ENCODE measurements around the gene SF3A2.

Gene SF3A2

DNA sequence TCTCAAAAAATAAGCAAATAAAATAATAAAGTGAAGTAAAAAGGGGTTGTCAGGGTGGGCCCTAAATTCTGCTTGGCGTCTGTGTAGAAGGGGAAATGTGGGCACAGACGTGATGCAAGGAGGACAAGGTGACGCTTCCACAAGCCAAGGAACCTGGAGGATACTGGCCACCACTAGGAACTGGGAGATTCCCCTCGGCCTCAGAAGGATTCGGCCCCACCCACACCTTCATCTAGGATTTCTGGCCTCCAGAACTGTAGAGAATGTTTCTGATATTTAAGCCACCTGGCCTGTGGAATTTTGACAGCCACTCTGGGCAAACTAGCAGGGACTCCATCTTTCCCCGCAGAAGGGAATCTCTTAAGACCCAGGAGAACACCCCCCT is 1.6 kb upstream of the SF3A2 start:
- Histone ChIP-seq H3K4me1 (ENCODE audit: control insufficient read depth, insufficient read depth, low read length) (peaks cover 4% of the 10 kb centered on the region; the same call in 1 of the 2 replicates), H3K9me3 (ENCODE audit: control insufficient read depth, insufficient read depth, low read depth, low read length) (no peaks in the 10 kb centered on the region), H3K36me3 (ENCODE audit: control insufficient read depth in 2 of 2, insufficient read depth in 1 of 2, low read length in 2 of 2) (peaks cover 4 to 47% of the 10 kb centered on the region in 2 experiments; a peak in 2 of 3 replicates), H3K27ac (ENCODE audit: extremely low read depth, low read depth, low read length) (peak overlapping the region; percentile 95), H3K4me3 (ENCODE audit: low read depth, low read length) (peak overlapping the region; percentile 84)
- CTCF ChIA-PET: interaction anchor here (0.6 to 2.4 kb wide), 4 partner anchors 15 to 157 kb away, joined by 3 to 12 read pairs (median 6); no protein-coding TSS in a partner anchor
- TF ChIP-seq ZNF335 (tag by site-specific recombination; conservative IDR thresholded peaks at IDR 0.05) (0 out of 2 replicates have a peak, but pooled peaks have one; percentile 14), MZF1 (tag by site-specific recombination; IDR thresholded peaks at IDR 0.05; ENCODE audit: borderline replicate concordance) (no peak)
- POLR2A ChIA-PET: interaction anchor here (1.6 kb wide), 2 partner anchors 15 to 39 kb away, joined by 4 to 7 read pairs; partner anchors contain the start of gene AMH

DNA sequence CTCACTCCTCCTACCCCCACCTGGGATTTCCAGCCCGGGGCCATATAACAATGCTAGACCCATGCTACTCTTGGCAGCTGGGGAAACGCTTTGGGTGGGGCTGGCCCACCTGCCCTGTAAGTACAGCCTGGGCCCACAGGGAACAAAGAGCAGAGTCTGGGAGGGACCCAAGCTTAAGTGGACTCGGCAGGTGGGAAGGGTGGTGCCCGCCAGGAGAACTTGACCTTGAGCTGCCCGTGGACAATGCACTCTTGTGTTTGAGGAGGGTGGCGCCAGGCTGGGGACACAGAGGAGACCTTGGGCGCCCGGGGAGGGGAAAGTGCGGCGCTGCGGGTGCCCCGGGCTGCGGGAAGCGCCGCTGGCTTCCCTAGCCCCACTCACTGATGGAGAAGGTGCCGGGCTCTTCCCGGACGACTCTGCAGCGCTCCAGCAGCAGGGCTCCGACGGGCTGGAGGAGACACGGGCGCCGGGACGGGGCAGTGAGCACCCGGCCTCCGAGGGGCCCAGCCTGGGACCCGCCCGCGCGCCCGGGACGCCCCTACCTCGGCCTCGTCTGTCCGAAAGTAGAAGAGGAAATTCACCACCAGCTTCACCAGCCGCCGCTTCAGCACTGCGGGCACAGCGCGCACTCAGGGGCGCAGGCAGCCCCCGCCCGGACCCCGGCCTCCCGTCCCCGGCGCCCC is 1.1 kb upstream of the SF3A2 start:
- H3K4me1 ChIP-seq (ENCODE audit: control insufficient read depth, insufficient read depth, low read length): peaks cover 4% of the 10 kb centered on the region; the same call in 1 of the 2 replicates
- ChIA-PET CTCF (interaction anchor here (0.5 to 2.4 kb wide), 19 partner anchors 9 to 1961 kb away, joined by 3 to 12 read pairs (median 4); no protein-coding TSS in a partner anchor), POLR2A (interaction anchor here (0.6 to 1.6 kb wide), 5 partner anchors 14 to 240 kb away, joined by 3 to 7 read pairs (median 4); partner anchors contain the start of genes AMH, GADD45B and TIMM13)
- H3K9me3 ChIP-seq (ENCODE audit: control insufficient read depth, insufficient read depth, low read depth, low read length): no peaks in the 10 kb centered on the region
- peak overlapping the region; percentile 95 for H3K27ac ChIP-seq (ENCODE audit: extremely low read depth, low read depth, low read length)
- peak overlapping the region; percentile 84 for H3K4me3 ChIP-seq (ENCODE audit: low read depth, low read length)
- H3K36me3 ChIP-seq (ENCODE audit: control insufficient read depth in 2 of 2, insufficient read depth in 1 of 2, low read length in 2 of 2): peaks cover 4 to 46% of the 10 kb centered on the region in 2 experiments; a peak in 2 of 3 replicates
- TF ChIP-seq ZNF335 (tag by site-specific recombination; conservative IDR thresholded peaks at IDR 0.05) (peak; percentile 29; the same call in 1 of the 2 replicates), ZNF544 (tag by site-specific recombination; IDR thresholded peaks at IDR 0.05) (no peak), ZNF366 (tag by site-specific recombination; conservative IDR thresholded peaks at IDR 0.05) (no peak), ZNF112 (tag by site-specific recombination; IDR thresholded peaks at IDR 0.05) (no peak), ZFP41 (tag by site-specific recombination; IDR thresholded peaks at IDR 0.05; ENCODE audit: borderline replicate concordance) (no peak), ZNF692 (tag by site-specific recombination; IDR thresholded peaks at IDR 0.05) (peak; percentile 90), SP2 (tag by site-specific recombination; IDR thresholded peaks at IDR 0.05) (0 out of 2 replicates have a peak, but pooled peaks have one; percentile 8), ZSCAN23 (tag by site-specific recombination; IDR thresholded peaks at IDR 0.05) (no peak), ZNF341 (tag by site-specific recombination; IDR thresholded peaks at IDR 0.05; ENCODE audit: low read depth) (peak; percentile 41; the same call in 1 of the 2 replicates), IKZF3 (tag by site-specific recombination; IDR thresholded peaks at IDR 0.05) (no peak), ZNF645 (tag by site-specific recombination; IDR thresholded peaks at IDR 0.05) (no peak), HOXD13 (CRISPR knock-in tag; IDR thresholded peaks at IDR 0.05; ENCODE audit: borderline replicate concordance) (no peak), ZNF701 (tag by site-specific recombination; IDR thresholded peaks at IDR 0.05) (no peak), ZNF211 (tag by site-specific recombination; IDR thresholded peaks at IDR 0.05; ENCODE audit: low read depth) (no peak), ZNF221 (tag by site-specific recombination; IDR thresholded peaks at IDR 0.05; ENCODE audit: borderline replicate concordance) (no peak), ZNF549 (tag by site-specific recombination; IDR thresholded peaks at IDR 0.05) (no peak), ZNF624 (tag by site-specific recombination; IDR thresholded peaks at IDR 0.05) (no peak), ZNF121 (tag by site-specific recombination; IDR thresholded peaks at IDR 0.05) (no peak), CTCF (tag by site-specific recombination; IDR thresholded peaks at IDR 0.05) (peak; percentile 8; the same call in 1 of the 2 replicates), PRDM1 (tag by site-specific recombination; IDR thresholded peaks at IDR 0.05) (peak; percentile 70)
- TF ChIP-seq, protein P1, sequence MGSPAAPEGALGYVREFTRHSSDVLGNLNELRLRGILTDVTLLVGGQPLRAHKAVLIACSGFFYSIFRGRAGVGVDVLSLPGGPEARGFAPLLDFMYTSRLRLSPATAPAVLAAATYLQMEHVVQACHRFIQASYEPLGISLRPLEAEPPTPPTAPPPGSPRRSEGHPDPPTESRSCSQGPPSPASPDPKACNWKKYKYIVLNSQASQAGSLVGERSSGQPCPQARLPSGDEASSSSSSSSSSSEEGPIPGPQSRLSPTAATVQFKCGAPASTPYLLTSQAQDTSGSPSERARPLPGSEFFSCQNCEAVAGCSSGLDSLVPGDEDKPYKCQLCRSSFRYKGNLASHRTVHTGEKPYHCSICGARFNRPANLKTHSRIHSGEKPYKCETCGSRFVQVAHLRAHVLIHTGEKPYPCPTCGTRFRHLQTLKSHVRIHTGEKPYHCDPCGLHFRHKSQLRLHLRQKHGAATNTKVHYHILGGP (tag by site-specific recombination; IDR thresholded peaks at IDR 0.05): no peak
- TF ChIP-seq, protein P2, sequence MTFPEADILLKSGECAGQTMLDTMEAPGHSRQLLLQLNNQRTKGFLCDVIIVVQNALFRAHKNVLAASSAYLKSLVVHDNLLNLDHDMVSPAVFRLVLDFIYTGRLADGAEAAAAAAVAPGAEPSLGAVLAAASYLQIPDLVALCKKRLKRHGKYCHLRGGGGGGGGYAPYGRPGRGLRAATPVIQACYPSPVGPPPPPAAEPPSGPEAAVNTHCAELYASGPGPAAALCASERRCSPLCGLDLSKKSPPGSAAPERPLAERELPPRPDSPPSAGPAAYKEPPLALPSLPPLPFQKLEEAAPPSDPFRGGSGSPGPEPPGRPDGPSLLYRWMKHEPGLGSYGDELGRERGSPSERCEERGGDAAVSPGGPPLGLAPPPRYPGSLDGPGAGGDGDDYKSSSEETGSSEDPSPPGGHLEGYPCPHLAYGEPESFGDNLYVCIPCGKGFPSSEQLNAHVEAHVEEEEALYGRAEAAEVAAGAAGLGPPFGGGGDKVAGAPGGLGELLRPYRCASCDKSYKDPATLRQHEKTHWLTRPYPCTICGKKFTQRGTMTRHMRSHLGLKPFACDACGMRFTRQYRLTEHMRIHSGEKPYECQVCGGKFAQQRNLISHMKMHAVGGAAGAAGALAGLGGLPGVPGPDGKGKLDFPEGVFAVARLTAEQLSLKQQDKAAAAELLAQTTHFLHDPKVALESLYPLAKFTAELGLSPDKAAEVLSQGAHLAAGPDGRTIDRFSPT (tag by site-specific recombination; IDR thresholded peaks at IDR 0.05): peak; percentile 63; the same call in 1 of the 2 replicates
- TF ChIP-seq, protein P3, sequence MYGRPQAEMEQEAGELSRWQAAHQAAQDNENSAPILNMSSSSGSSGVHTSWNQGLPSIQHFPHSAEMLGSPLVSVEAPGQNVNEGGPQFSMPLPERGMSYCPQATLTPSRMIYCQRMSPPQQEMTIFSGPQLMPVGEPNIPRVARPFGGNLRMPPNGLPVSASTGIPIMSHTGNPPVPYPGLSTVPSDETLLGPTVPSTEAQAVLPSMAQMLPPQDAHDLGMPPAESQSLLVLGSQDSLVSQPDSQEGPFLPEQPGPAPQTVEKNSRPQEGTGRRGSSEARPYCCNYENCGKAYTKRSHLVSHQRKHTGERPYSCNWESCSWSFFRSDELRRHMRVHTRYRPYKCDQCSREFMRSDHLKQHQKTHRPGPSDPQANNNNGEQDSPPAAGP (tag by site-specific recombination; IDR thresholded peaks at IDR 0.05): 0 out of 2 replicates have a peak, but pooled peaks have one; percentile 52
